Endothelial cell of umbilical vein (primary cell): ENCODE measurements around the gene ITGA5. TPM values are rescaled to one million over a fixed set of nuclear protein-coding genes. Genes with fewer than 3 reads are reported as not detected.

Experiments
- BruUV-seq: library from RNA; stranded (reverse); fragments of 400-500 nt; replicated peaks from 2 replicates; lab custom pipeline; 2021; lab: Mats Ljungman, UMichigan
- CTCF ChIA-PET: fragments of 300-600, 350-600 bp; sonication (Branson Sonifier 250); formaldehyde crosslinking; loops from one replicate; lab custom pipeline; 2021; ENCODE audit warnings: antibody characterized with exemption, inconsistent platforms; lab: Charles Lee
- POLR2A ChIA-PET: fragments of 300-600, 350-600 bp; sonication (Branson Sonifier 250); formaldehyde crosslinking; loops from one replicate; lab custom pipeline; 2021; ENCODE audit warnings: antibody characterized with exemption, inconsistent platforms; lab: Charles Lee
- DNase-seq: peaks from one replicate; pipeline ENCODE4 v3.0.0-alpha.2; 2011; ENCODE audit warnings: low read depth, low spot score
- FAIRE-seq: peaks from 2 replicates; lab custom pipeline; 2011; peaks lifted over from hg19 to GRCh38; lab: Jason Lieb, UNC
- H2AFZ ChIP-seq: 2 replicates; pipeline ENCODE4 v1.6.0; 2012; ENCODE audit warnings: low read depth, low read length, control low read depth, inconsistent platforms
- H3K27ac ChIP-seq: 2 replicates; pipeline ENCODE4 v1.5.1; 2011; ENCODE audit warnings: low read depth, mild to moderate bottlenecking, control low read depth, low read length, moderate library complexity; ENCODE audit not compliant: insufficient read depth
- H3K27me3 ChIP-seq, 2 experiments: 2 replicates each; pipeline versions ENCODE4 v1.6.0 to v1.6.1; 2011; ENCODE audit warnings: low read length in 2 of 2, mixed read lengths in 1 of 2; ENCODE audit not compliant: control insufficient read depth in 2 of 2, insufficient read depth in 2 of 2
- H3K36me3 ChIP-seq, 2 experiments: 2 replicates in 1 of 2; 3 replicates in 1 of 2; pipeline ENCODE4 v1.5.1; 2011; ENCODE audit warnings: low read length in 2 of 2, mild to moderate bottlenecking in 1 of 2, moderate library complexity in 1 of 2; ENCODE audit not compliant: control insufficient read depth in 2 of 2, insufficient read depth in 2 of 2; ENCODE audit errors: extremely low read depth in 1 of 2
- H3K4me1 ChIP-seq: 3 replicates; pipeline ENCODE4 v1.5.1; 2011; ENCODE audit warnings: mild to moderate bottlenecking, low read length; ENCODE audit not compliant: control insufficient read depth, insufficient read depth; ENCODE audit errors: extremely low read depth
- H3K4me2 ChIP-seq: 2 replicates; pipeline ENCODE4 v1.6.1; 2011; ENCODE audit warnings: low read length, control low read depth, mixed read lengths; ENCODE audit not compliant: insufficient read depth
- H3K4me3 ChIP-seq, 3 experiments: fragments of 200-600 bp in 1 of 3; sonication (generic), shearing (Covaris generic) in 1 of 3; replicated peaks in 1 of 3; 2 replicates each; pipeline ENCODE4 v1.5.1; 2011 to 2016; ENCODE audit warnings: control low read depth in 3 of 3, low read length in 3 of 3, mild to moderate bottlenecking in 2 of 3, inconsistent platforms in 1 of 3, low read depth in 1 of 3, moderate library complexity in 1 of 3; ENCODE audit not compliant: insufficient read depth in 1 of 3
- H3K79me2 ChIP-seq: 2 replicates; pipeline ENCODE4 v1.6.0; 2012; ENCODE audit warnings: low read length, inconsistent platforms; ENCODE audit not compliant: control insufficient read depth, insufficient read depth
- H3K9ac ChIP-seq: replicated peaks from 2 replicates; pipeline ENCODE3; 2011; ENCODE audit warnings: low read length, control low read depth; ENCODE audit not compliant: insufficient read depth; ENCODE audit errors: extremely low read depth
- H3K9me1 ChIP-seq: replicated peaks from 3 replicates; pipeline ENCODE4 v1.6.0; 2011; ENCODE audit warnings: mild to moderate bottlenecking, low read length; ENCODE audit not compliant: control insufficient read depth, insufficient read depth; ENCODE audit errors: extremely low read depth
- H3K9me3 ChIP-seq: replicated peaks from 2 replicates; pipeline ENCODE4 v1.5.1; 2012; ENCODE audit warnings: low read length, inconsistent platforms; ENCODE audit not compliant: control insufficient read depth, insufficient read depth
- H4K20me1 ChIP-seq: replicated peaks from 2 replicates; pipeline ENCODE3; 2011; ENCODE audit warnings: mild to moderate bottlenecking, low read length; ENCODE audit not compliant: control insufficient read depth, insufficient read depth; ENCODE audit errors: extremely low read depth
- CTCF ChIP-seq, 2 donors: IDR thresholded peaks; 1 replicate in 1 of 2; 2 replicates in 1 of 2; pipeline ENCODE4 v1.5.1; 2011; ENCODE audit warnings: low read length in 2 of 2, mild to moderate bottlenecking in 2 of 2, moderate library complexity in 2 of 2, control low read depth in 1 of 2, inconsistent platforms in 1 of 2, low read depth in 1 of 2; ENCODE audit not compliant: insufficient read depth in 1 of 2; ENCODE audit errors: extremely low read depth in 1 of 2
- EZH2 ChIP-seq: IDR thresholded peaks from 2 replicates; pipeline ENCODE4 v1.6.1; 2012; ENCODE audit warnings: borderline replicate concordance, low read depth, mild to moderate bottlenecking, moderate library complexity, low read length, inconsistent platforms; ENCODE audit not compliant: severe bottlenecking
- FOS ChIP-seq: IDR thresholded peaks from 2 replicates; pipeline ENCODE4 v1.6.1; 2011; ENCODE audit warnings: mild to moderate bottlenecking, low read length, moderate library complexity, borderline replicate concordance; ENCODE audit not compliant: insufficient read depth
- GATA2 ChIP-seq: IDR thresholded peaks from 2 replicates; pipeline ENCODE4 v1.7.0; 2011; ENCODE audit warnings: low read depth, mild to moderate bottlenecking, moderate library complexity, mixed read lengths, low read length; ENCODE audit not compliant: insufficient read length, insufficient read depth
- JUN ChIP-seq: IDR thresholded peaks from 2 replicates; pipeline ENCODE4 v1.6.1; 2011; ENCODE audit warnings: borderline replicate concordance, low read depth; ENCODE audit not compliant: insufficient read length, insufficient read depth
- MAX ChIP-seq: IDR thresholded peaks from 2 replicates; pipeline ENCODE4 v1.6.1; 2011; ENCODE audit not compliant: insufficient read depth, insufficient read length
- MYC ChIP-seq: IDR thresholded peaks from one replicate; pipeline ENCODE4 v1.6.1; 2011; ENCODE audit warnings: mild to moderate bottlenecking, low read depth, low read length
- POLR2A ChIP-seq: IDR thresholded peaks from 2 replicates; pipeline ENCODE4 v1.6.1; 2012; ENCODE audit warnings: low read depth, mild to moderate bottlenecking, control low read depth, low read length
- POLR2AphosphoS5 ChIP-seq: IDR thresholded peaks from 2 replicates; pipeline ENCODE4 v1.6.1; 2012; ENCODE audit warnings: low read depth, mild to moderate bottlenecking, control low read depth, low read length, moderate library complexity; ENCODE audit not compliant: insufficient read depth
- dilution Hi-C: fragments of 300-500 bp; cut with MboI; formaldehyde crosslinking; loops from one replicate; pipeline ENCODE4 v1.15.0; 2019; ENCODE audit warnings: low sequenced_read_pairs; ENCODE audit not compliant: extremely low pct_ligation_motif_present
- intact Hi-C: fragments of 100-400 bp; cut with micrococcal nuclease; formaldehyde crosslinking; loops from one replicate; pipeline ENCODE4 v1.10.0; 2022
- polyA plus RNA-seq, 4 experiments: library from polyadenylated mRNA; depleted of rRNA in 3 of 4; stranded (reverse) in 3 of 4; unstranded in 1 of 4; fragments of >200 nt; gene quantifications; 2 replicates each; pipeline versions ENCODE4 v1.2.1 to v1.2.3, GENCODE V29; 2011 to 2012; ENCODE audit warnings: missing spikeins in 1 of 4
- total RNA-seq: library from RNA; stranded (reverse); gene quantifications from 2 replicates; pipeline ENCODE4 v1.2.3, GENCODE V29; 2021

ITGA5 gene
- total and polyA plus RNA-seq, 2 donors (not counting 3 experiments of a cell fraction or from before 2014, with no cell fraction given), result 657 to 938 TPM

GRCh38 chr12:54420766-54421144, 1.7 kb upstream of the ITGA5 start:
- Histone ChIP-seq H4K20me1 (no peaks in the 10 kb centered on the region), H3K9me1 (no peaks in the 10 kb centered on the region), H3K4me3 (no peak overlapping the region), H3K36me3 (peaks cover 0 to 4% of the 10 kb centered on the region in 2 experiments), H3K4me1 (peaks cover 70% of the 10 kb centered on the region), H2AFZ (no peak overlapping the region), H3K4me2 (peak overlapping the region; percentile 59), H3K9ac (peak overlapping the region; percentile 49), H3K9me3 (no peaks in the 10 kb centered on the region), H3K27ac (peak overlapping the region; percentile 79), H3K79me2 (peaks cover 44% of the 10 kb centered on the region), H3K27me3 (no peaks in the 10 kb centered on the region)
- dilution Hi-C loops (no loop called here), intact Hi-C loops (no loop called here)
- DNase-seq, result peak; percentile 60
- ChIA-PET POLR2A (interaction anchor here (1.1 kb wide), 2 partner anchors 10 to 12 kb away, joined by 3 to 5 read pairs; no protein-coding TSS in a partner anchor), CTCF (interaction anchor here (1.4 to 11.8 kb wide), 6 partner anchors 8 to 21 kb away, joined by 3 to 136 read pairs (median 18); no protein-coding TSS in a partner anchor)
- TF ChIP-seq CTCF (IDR thresholded peaks at IDR 0.05; ENCODE audit: extremely low read depth in 1 of 2, insufficient read depth in 1 of 2, low read depth in 1 of 2, low read length in 2 of 2) (no peak), POLR2AphosphoS5 (no peak), MAX (no peak), EZH2 (no peak), FOS (no peak), POLR2A (no peak), GATA2 (no peak), JUN (no peak), MYC (no peak)
- BruUV-seq, result no TSS peak
- no peak for FAIRE-seq
